ENCODE measurements around the gene ZKSCAN3.

Gene ZKSCAN3

GRCh38 chr6:28336284-28337120, 13.2 kb upstream of the ZKSCAN3 start:
- intact Hi-C loops (cut with DNase I), result loop anchor here (5.0 kb wide), 1 partner anchor 254 kb away; the partner anchor contains the start of gene ZNF165
- DNase-seq, result peak in 12 of 42 donors; percentile 7 to 50 (median 29)

GRCh38 chr6:28337121-28337520, 12.6 kb upstream of the ZKSCAN3 start:
- intact Hi-C loops (cut with DNase I), result loop anchor here (5.0 kb wide), 1 partner anchor 255 kb away; the partner anchor contains the start of gene ZNF165
- no peak for DNase-seq

DNA sequence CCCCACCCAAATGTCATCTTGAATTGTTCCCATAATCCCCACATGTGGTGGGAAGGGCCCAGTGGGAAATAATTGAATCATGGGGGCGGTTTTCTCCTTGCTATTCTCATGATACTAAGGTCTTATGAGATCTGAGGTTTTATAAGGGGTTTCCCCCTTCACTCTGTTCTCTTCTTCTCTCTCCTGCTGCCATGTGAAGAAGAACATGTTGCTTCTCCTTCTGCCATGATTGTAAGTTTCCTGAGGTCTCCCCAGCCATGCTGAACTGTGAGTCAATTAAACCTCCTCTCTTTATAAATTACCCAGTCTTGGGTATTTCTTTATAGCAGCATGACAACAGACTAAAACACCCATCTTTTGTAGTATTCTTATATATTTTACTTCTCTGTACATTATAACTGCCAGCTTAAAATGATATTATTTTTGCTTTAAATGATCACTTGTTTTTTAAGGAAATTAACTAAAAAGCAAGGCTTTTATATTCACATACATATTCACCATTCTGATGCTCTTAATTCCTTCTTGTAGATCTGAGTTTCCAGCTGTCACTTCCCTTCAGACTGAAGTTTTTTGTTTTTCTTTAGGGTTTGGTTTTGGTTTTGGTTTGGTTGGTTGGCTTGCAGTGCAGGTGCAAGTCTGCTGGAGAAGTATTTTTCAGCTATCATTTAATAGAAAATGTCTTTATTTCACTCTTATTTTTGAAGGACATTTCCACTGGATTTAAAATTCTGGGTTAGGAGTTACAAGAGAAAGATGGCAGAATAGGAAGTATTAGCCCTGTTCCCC, 9.2 kb upstream of the ZKSCAN3 start:
- intact Hi-C loops (cut with DNase I), result loop anchor here (5.0 kb wide), 1 partner anchor 68 kb away; no protein-coding TSS in a partner anchor
- no peak for DNase-seq

- intact Hi-C loops (cut with DNase I), result loop anchor here (5.0 kb wide), 1 partner anchor 72 kb away; no protein-coding TSS in a partner anchor
- no peak for DNase-seq
These were observed 5.7 kb upstream of the ZKSCAN3 start for GRCh38 chr6:28343898-28344677.

GRCh38 chr6:28345201-28345600, 4.5 kb upstream of the ZKSCAN3 start:
- DNase-seq, result no peak
- intact Hi-C loops (cut with DNase I), result no loop called here

GRCh38 chr6:28347119-28347518, 2.6 kb upstream of the ZKSCAN3 start:
- intact Hi-C loops (cut with DNase I), result no loop called here
- DNase-seq, result no peak

- DNase-seq, result no peak
- intact Hi-C loops (cut with DNase I), result no loop called here
These were observed 329 bp upstream of the ZKSCAN3 start for GRCh38 chr6:28349344-28349891.

GRCh38 chr6:28351087-28351486, 1.3 kb downstream of the ZKSCAN3 start:
- no peak for DNase-seq
- intact Hi-C loops (cut with DNase I), result loop anchor here (10.0 kb wide), 2 partner anchors 96 to 216 kb away; partner anchors contain the start of genes NKAPL and ZKSCAN4

GRCh38 chr6:28351493-28351925, 1.8 kb downstream of the ZKSCAN3 start:
- intact Hi-C loops (cut with DNase I), result loop anchor here (10.0 kb wide), 2 partner anchors 97 to 217 kb away; partner anchors contain the start of genes NKAPL and ZKSCAN4

DNA sequence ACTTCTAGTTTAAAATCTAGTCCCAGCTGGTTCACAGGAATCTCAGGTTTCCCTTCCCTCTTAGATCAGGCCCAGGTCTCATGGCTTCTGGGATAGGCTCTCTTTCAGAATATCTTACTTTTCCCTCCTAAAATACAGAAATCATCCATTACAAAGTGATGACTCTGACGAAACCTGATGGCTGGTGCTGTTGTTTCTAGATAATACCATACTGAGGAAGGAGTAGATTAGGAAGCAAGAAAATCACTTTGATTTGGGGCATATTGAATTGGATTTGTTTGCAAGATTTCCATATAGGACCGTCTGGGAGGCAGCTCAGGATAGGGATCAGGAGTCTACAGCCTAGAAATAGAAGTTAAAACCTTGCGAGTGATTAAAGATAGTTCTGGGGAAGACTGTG, 3.6 kb downstream of the ZKSCAN3 start:
- intact Hi-C loops (cut with DNase I), result loop anchor here (10.0 kb wide), 2 partner anchors 99 to 219 kb away; partner anchors contain the start of genes NKAPL and ZKSCAN4
- DNase-seq, result no peak

More at GRCh38 chr6:28351493-28351925, 1.8 kb downstream of the ZKSCAN3 start:
- DNase-seq, result no peak

DNA sequence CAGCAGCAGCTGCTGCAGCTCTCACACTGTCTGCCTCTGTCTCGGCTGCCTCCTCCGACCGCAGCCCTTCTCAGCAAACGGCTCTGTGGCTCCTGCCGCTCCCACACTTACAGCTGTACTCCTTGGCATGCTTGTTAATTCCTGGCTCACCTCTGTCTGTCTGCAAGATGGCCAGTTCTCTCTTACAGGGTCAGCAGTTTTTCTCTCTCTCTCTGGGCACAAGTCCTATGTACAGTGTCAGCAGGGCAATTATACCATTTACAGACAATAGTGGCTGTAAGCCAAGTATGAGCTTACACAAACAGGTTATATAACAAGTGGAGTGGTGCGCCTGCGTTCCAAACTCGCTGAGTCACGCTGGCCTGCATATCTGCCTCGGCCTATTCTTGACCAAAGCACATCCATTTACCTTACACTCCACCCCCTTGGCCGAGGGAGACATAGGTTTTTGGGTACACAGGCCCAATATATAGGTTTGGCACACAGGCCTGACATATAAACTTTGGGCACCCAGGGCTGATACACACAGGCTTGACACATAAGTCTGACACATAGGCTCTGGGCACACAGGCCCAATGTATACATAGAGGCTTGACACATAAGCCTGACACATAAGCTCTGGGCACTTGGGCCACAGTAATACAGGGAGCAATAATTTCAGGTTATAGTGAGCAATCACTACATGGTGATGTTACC, 4.4 kb downstream of the ZKSCAN3 start:
- intact Hi-C loops (cut with DNase I), result loop anchor here (10.0 kb wide), 2 partner anchors 99 to 219 kb away; partner anchors contain the start of genes NKAPL and ZKSCAN4
- peak in 36 of 42 donors; percentile 8 to 87 (median 54) for DNase-seq

DNA sequence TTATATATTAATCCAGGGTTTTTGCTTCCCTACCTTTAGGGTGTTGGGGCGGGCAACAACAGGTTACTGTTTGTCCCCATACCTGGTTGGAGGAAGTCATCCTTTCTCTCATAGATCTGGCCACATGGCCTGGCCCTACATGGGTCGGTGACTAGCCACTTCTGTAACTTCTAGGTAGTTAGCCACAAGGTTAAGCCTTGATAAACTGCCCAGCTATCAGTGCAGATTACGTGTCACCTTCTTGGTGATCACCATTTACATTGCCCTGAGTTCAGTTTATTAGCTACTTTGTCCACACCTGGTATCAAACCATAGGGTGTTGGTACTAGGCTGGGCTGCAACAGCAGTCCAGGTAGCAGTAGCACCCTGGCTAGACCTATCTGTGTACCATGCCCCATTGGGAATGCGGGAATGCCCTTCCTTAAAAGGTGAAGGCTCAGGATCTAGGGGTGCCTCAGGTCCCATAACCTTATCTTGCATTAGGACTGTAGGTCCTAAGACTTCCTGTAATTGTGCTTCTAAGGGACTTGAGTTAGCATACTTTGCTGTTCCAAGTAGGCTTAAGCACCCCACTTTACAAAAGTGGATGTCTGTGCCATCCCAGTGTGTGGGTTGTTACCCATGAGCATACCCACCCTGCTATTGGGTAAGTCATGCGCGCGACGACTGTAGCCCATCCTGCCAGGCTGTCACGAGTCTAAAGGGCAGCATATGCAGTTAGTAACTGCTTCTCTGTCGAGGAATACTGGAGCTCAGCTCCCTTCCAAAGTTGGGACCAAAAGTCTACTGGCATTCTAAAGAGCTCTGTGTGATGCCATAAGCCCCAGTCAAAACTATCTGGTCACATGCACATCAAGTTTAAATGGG, 5.2 kb downstream of the ZKSCAN3 start:
- intact Hi-C loops (cut with DNase I), result loop anchor here (10.0 kb wide), 2 partner anchors 100 to 220 kb away; partner anchors contain the start of genes NKAPL and ZKSCAN4
- DNase-seq, result no peak

DNA sequence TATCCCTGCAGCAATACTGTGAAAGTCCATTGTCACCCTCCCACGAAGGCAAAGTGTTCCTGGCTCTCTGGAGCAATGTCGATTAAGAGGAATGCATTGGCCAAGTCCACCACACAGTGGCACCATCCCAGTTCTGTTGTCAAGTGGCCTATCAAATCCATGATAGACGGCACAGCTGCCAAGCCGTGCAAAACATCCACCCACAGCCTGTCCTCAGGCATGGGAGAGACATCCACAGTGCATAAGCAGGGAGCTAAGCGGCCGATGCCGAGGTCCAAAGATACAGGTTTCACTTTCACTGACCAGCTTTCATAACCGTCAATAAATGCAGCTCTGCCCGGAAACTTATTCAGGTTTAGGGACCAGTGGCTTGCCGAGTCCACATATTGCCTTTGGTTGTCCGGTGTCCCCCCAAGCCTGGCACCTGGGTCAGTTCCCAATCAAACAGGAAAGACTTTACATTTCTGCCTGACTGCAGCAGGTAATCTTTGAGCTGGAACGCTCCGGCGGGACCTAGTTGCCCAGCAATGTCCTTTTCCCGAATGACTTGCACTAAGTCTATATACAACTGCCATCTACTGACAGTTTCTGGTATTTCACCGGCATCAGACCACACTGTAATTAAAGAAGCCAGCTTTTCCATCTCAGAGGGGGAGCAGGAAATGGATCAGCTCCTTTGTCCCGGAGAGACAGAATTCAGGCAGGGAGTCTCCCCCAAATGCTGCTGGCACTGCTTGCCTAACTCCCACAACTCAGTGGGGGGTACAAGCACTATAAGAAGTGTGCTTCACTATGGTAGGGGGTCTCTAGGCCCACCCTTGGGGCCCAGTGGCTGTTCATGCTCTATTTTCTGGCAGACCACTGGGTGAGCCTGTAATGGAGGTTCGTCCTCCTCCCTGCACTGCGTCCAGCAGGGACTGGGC, 6.3 kb downstream of the ZKSCAN3 start:
- intact Hi-C loops (cut with DNase I), result loop anchor here (10.0 kb wide), 2 partner anchors 101 to 221 kb away; partner anchors contain the start of genes NKAPL and ZKSCAN4

GRCh38 chr6:28356666-28357020, 6.9 kb downstream of the ZKSCAN3 start:
- no peak for DNase-seq
- intact Hi-C loops (cut with DNase I), result loop anchor here (10.0 kb wide), 2 partner anchors 102 to 222 kb away; partner anchors contain the start of genes NKAPL and ZKSCAN4

More for the DNA sequence above, 6.3 kb downstream of the ZKSCAN3 start:
- DNase-seq, result peak; percentile 51 to 93 (median 75)

DNA sequence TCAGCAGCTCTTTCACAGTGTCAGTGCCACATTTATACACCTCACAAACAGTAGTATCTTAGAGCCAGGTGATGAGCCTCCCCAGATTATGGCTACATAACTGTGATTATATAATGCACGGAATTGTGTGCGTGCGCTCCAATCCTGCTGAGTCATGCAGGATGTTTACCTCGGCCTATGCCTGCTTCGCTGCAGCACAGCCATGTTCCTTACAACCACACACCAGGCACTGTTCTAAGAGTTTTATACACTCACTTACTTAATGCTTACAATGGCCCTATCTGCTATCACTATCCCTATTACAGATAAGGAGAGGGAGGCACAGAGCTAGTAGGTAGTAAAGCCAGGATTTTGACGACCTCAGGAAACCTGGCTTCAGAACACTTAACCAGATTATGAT, 7.3 kb downstream of the ZKSCAN3 start:
- intact Hi-C loops (cut with DNase I), result loop anchor here (10.0 kb wide), 2 partner anchors 102 to 222 kb away; partner anchors contain the start of genes NKAPL and ZKSCAN4
- peak in 4 of 42 donors; percentile 11 to 54 (median 32) for DNase-seq

Data from head of caudate nucleus (tissue), 42 donors.